ENCODE data around the gene ATP2A2. TPM values are rescaled to one million over a fixed set of nuclear protein-coding genes. Genes with fewer than 3 reads are reported as not detected.
"Not testable (repeated sequence)": the region's sequence is repeated elsewhere in the genome, so short reads cannot be mapped to it uniquely, and the experiment has no call there.

The ATP2A2 gene
- total RNA-seq, 1 donor from 2014 or later: 157 TPM

DNA sequence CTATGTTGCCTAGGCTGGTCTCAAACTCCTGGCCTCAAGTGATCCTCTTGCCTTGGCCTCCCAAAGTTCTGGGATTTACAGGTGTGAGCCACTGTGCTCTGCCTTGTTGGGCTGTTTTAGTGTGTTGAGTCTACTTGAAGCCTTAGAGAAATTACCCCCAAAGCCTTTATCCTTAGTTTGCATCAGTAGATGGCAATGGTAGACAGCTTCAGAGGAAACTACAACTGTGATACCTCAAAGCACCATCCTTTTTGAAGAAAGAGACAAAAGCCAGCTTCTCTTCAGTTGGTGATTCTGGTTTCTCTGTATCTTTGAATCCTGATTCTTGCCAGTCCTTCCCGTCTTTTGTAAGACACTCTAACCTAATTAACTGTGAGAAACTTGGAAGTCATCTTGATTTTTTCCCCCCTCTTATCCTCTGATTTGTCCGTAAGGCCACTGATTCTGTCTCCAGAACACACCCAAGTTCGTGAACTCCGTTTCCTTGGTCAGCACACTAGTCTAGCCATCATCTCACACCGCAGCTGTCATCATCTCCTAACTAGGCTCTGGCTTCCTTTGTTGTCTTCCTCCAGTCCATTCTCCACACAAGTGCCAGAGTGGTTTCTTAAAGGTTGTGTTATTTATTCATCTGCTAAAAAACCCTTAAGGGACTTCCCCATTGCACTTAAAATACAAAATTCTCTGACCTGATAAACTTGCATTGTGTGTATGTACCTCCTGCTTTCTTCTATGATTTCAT, 20.2 kb downstream of the ATP2A2 start:
- DNase-seq (ENCODE audit: low read depth): no peak

DNA sequence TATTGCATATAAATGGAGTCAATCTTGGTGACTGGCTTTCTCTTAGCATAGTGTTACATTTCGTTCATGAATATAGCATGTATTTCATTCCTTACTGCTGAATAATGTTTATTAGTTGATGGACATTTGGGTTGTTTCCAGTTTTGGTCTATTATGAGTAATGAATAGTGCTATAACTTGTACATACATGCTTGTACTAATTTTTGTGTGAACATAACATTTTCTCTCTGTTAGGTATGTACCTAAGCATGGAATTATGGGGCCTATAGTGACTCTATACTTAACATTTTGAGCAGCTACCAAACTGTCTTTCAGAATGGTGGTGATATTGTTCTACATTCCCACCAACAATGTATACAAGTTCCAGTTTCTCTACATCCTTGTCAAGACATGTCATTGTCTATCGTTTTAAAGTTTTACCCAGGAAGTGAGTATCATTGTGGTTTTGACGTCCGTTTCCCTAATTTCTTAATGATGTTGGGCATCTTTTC, 23.1 kb downstream of the ATP2A2 start:
- no peak for DNase-seq (ENCODE audit: low read depth)

DNA sequence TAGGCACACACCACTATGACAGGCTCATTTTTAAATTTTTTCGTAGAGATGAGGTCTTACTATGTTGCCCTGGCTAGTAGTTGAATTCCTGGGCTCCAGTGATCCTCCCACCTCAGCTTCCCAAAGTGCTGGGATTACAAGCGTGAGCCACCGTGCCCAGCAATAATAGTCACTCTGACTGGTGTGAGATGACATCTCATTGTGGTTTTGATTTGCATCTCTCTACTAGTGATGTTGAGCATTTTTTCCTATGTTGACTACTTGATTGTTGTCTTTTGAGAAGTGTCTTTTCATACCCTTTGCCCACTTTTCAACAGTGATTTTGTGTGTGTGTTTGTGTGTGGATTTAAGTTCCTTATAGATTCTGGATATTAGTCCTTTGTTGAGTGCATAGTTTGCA, 26.3 kb downstream of the ATP2A2 start:
- no peak for DNase-seq (ENCODE audit: low read depth)

DNA sequence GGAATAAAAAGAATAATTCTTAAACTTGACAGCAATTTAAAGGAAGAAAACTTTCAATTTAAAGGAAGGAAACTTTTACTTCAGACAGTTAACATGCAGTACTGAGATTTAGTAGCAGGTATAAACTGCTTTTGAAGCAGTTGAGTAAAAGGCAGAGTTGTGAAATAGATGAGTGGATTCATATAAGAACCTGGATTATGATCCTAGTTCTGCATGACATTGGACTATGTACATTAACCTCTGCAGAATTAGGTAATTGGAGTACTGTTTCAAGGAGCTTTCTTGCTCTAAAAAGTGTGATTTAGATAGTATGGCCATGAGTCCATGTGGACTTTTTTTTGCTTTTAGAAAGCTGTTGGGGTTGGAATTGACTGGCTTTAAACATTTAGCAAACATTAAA, 29.7 kb downstream of the ATP2A2 start:
- no peak for DNase-seq (ENCODE audit: low read depth)

DNA sequence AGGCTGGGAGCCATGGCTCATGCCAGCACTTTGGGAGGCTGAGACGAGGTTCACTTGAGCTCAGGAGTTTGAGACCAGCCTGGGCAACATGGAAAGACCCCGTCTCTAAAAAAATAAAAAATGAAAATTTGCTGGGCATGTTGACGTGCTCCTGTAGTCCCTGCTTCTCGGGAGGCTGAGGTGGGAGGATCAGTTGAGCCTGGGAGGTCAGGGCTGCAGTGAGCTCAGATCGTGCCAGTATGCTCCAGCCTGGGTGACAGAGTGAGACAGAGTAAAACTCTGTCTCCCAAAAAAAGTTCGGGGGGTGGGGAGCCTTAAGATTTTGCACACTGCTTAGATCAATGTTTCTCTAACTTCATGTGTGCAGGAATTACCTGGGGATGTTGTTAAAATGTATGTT, 30.9 kb downstream of the ATP2A2 start:
- DNase-seq (ENCODE audit: low read depth): no peak

DNA sequence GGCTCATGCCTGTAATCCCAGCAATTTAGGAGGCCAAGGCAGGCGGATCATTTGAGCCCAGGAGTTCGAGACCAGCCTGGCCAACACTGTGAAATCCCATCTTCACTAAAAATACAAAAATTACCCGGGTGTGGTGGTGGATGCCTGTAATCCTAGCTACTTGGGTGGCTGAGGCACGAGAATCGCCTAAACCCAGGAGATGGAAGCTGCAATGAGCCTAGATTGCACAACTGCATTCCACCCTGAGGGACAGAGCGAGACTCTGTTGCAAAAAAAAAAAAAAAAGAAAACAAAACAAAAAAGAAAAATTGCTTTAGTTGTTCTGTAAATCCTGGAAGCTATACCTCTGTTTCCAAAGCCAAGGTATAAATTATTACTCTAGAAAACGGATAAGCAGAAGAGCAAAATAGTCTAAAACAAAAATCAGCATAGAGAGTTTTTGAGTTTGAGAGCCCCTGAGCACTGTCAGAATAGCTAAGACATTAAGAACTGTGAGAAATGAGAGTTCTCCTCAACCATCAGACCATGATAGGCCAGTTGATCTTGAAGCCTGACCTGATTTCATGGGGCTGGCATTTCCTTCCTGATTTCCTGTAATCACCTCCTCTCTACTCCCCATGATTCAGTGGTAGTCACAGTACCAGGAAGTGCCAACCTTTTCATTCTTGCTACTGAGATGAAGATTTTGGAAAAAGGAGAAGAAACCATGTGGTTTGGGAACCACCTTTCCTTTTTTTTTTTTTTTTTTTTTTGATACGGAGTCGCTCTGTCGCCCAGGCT, 31.7 kb downstream of the ATP2A2 start:
- DNase-seq (ENCODE audit: low read depth): peak; percentile 90

DNA sequence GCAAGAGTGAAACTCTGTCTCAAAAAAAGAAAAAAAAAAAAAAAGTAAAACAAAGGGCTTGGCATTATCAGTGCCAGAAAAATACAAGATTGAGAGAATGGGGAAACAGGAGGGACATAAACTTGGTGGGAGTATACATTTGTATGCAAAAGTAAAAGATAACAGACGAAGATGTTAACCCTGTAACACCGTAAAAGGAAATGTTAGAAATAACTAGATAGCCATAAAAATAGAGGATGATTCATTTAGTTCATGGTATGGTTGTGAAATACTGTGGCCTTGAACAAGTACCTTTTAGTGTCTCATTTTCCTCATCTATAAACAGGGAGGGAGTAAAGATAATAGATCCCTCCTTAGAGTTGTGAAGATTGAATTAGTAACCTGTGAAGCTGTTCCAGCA, 33.3 kb downstream of the ATP2A2 start:
- peak; percentile 89 for DNase-seq (ENCODE audit: low read depth)

DNA sequence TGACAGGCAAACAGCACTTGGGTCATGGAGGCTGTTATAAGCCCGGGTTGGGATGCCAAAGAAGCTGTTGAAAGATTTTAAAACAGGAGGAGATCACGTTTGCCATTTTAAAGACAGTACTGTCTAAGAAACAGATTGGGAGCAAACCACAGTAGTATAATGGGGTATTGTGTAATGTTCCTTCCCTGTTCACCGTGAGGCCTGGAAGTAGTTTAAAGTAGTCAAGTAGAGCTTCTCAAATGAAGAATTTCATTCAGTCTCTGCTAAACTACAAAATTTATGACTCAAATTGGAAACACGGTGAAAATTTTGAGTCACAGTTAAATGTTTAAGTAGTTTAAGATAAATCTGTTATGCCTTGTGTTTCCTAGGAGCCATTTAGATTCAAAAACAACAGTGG, 35.8 kb downstream of the ATP2A2 start:
- peak; percentile 59 for DNase-seq (ENCODE audit: low read depth)

DNA sequence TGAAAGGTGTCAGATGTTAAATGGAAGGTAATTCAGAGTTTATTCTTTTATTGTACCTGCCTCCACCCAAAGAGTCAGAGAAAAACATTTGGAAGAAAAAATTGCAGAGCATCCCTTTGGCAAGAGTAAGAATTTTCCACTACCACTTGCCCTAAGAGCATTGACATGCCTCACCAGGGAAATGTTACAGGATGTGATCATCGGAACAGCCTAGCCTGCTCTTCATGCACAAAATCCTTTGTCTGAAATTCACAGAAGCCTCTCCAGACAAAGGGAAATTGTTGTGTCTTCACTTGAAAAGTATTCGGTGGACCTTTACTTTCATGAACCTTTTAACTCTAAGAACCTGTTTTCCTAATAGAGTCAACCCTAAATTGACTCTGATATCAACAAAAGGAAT, 36.9 kb downstream of the ATP2A2 start:
- peak; percentile 19 for DNase-seq (ENCODE audit: low read depth)

DNA sequence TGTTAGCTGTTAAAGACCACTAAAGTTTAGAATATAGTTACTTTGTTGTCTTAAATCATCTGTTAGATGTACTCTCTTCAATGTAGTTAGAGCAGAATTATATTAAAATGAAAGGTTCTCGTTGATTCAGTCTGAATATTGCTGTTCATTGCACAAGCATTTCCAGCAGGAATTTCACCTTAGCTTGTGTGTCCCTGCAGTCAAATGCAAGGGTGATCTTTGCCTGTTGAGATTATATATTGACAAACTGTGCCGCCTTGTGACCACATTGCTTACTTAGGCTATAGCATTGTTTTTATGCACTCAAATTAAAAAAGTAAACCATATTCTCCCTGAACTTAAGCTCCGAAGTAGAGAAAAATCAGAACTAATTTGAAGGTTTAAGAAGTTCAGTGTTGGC, 39.5 kb downstream of the ATP2A2 start:
- peak; percentile 45 for DNase-seq (ENCODE audit: low read depth)

DNA sequence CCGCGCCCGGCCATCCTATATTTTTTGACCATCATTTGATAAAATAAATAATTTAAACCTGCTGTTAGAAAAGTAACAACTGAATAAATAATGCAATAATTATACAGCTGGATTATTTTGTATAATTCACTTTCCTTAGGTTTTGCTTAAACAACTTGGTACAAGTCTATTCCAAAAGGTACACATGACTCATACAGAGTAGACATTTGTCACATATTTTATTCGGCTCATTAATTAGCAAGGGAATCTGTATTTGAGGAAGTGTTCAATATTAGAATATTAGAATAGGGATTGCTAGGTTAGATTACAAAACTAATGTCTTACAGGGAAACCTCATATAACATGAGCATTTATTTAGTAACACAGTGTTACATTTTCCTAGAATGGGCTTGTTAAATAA, 48.7 kb downstream of the ATP2A2 start:
- peak; percentile 56 for DNase-seq (ENCODE audit: low read depth)

DNA sequence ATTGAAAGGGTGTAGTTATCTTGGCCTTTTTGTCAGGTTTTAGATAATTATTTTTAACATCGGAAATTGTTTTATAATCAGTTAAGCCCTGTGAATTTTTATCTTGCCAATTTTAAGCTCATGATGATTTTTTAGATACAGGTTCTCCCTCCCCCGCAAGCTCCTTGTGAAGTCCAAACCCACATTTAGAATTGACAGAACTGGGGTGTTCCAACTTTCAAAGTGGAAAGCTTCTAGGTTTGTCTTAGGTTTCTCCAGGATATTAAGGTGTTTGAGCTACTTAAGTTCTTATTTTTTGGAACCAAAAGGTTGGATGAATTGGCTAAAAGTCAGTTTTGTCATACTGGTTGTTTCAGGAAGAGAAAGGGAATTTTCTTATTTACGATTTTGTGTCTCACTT, 49.1 kb downstream of the ATP2A2 start:
- no peak for DNase-seq (ENCODE audit: low read depth)

DNA sequence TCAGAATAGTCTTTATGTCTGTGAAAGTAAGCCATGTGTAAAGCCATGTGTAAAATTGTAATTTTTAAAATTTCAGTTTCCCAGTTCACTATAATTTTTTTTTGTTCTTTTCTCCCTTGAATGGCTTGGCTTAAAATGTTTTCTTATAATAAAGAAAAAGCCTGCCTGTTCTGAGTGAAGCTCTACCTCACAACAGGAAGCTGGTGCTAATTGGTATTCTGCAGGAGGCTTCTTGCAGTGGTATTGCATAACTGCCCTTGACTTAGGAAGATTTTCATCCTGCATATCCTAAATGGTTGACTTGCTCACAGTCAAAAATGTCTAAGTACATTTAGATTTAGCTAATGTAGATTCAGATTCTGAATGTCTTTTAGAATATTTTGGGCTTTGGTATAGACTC, 49.5 kb downstream of the ATP2A2 start:
- peak; percentile 81 for DNase-seq (ENCODE audit: low read depth)

DNA sequence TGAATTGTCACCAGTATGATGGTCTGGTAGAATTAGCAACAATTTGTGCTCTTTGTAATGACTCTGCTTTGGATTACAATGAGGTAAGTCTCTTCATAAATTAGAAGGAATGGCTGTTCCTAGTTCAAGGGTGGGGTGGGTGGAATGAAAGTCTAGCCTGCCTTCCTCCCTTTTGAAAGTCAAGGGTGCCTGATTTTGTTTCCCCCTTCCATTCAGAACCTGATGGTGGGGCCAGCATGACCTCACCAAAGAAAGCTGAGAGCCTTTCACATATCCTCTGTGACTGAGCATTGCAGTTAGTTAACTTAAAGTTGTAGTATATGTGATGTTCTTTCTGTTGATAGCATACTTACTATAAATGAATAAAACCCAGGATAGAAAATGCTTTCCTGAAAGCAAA, 52.2 kb downstream of the ATP2A2 start:
- no peak for DNase-seq (ENCODE audit: low read depth)

DNA sequence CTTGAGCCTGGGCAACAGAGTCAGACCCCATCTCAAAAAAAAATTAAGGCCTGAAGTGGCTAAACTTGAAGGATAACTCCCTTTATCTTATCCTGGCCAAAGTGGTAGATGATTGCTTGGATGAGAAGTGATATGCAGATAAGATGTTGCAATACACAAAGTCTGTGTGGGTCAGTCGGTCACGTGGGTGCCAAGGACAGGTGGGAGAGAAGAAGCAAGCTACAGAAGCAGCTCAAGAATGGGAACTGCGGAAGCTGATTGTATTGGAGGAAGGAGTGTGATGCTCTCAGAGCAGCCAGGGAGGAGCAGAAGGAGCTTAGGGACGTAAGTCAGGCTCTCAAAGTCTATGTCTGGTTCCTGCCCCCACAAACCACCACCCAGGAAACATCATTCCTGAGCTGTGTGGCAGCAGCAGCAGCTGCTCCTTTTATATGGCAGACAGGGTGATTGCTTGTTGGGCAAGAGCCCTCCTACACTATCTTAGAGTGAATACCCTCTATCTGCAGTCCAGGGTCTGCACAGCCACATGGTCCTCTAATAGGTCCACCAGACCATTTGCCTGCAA, 54.5 kb downstream of the ATP2A2 start:
- DNase-seq (ENCODE audit: low read depth): no peak

DNA sequence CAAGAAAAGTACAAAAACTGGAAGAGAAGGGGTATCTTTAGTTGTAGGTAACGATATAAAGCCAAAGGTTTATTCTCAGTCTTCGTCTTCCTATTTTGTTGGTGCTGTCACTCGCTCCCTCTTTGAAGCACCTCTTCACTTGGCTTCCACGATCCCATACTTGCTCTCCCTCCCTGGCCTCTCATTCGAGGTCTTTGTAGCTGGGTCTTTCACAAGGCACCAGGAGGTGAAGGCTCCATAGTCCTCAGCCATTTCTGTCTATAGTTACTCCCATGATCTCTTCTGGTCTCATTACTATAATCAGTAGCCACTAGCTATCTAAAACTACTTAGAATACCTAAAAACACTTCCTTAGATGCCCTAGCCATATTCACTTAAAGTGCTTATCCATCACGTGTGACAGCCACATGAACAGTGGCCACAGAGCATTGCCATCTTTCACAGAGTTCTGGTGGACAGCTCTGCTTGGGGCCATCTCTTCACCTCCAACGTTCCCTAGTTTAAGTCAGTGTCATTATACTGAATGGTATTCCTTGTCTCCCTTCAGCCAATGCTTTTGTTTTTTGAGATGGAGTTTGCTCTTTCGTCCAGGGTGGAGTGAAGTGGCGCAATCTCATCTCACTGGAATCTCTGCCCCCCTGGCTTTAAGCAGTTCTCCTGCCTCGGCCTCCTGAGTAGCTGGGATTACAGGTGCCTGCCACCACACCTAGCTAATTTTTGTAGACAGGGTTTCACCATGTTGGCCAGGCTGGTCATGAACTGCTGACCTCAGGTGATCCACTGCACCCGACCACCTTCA, 57.1 kb downstream of the ATP2A2 start:
- no peak for DNase-seq (ENCODE audit: low read depth)

DNA sequence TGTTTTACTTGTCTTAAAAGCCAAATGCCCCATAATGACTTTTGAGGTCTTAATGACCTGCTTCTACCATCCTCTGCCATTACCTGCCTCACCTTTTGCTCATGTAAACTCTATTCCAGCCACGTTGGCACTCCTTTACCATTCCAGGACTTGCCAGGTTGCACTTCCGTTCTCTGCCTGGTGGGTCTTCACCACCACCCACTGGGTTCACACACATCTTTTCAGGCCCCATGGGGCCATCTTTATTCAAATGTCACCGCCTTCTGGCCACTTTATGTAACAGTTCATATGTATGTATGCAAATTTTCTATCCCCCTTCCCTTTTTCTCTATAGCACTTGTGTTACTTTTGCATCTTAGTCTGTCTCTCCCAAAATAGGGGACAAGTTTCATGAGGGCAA, 57.7 kb downstream of the ATP2A2 start:
- DNase-seq (ENCODE audit: low read depth): no peak

DNA sequence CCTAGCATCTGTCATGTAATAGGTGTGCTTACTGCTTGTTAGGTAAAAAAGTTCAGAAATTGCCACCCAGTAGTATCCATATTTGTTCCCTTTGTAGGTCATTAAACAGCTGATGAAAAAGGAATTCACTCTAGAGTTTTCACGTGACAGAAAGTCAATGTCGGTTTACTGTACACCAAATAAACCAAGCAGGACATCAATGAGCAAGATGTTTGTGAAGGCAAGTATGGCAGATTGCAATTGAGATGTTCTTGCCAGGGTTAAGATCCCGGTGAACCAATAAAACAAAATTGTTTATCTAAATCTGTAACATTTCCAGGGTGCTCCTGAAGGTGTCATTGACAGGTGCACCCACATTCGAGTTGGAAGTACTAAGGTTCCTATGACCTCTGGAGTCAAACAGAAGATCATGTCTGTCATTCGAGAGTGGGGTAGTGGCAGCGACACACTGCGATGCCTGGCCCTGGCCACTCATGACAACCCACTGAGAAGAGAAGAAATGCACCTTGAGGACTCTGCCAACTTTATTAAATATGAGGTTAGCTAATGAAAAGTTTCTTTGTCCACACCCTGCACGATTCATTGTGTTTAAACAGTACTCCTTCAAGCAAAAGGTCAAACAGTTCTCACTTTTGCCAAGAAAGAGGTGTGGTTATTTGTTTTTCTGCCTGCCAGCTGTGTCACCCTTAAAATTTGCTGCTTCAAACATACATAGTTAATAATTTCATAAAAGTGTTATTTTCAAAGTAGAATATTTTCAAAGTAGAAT, 58.3 kb downstream of the ATP2A2 start:
- no peak for DNase-seq (ENCODE audit: low read depth)

DNA sequence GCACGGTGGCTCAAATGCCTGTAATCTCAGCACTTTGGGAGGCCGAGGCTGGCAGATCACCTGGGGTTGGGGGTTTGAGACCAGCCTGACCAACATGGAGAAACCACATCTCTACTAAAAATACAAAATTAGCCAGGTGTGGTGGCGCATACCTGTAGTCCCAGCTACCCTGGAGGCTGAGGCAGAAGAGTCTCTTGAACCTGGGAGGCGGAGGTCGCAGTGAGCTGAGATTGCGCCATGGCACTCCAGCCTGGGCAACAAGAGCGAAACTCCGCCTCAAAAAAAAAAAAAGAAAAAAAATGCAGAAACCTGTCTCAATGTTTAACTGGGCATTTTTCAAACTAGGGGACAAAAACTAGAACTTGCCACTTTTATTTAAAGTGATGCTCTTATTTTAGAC, 59.2 kb downstream of the ATP2A2 start:
- not testable (repeated sequence) for DNase-seq (ENCODE audit: low read depth)

DNA sequence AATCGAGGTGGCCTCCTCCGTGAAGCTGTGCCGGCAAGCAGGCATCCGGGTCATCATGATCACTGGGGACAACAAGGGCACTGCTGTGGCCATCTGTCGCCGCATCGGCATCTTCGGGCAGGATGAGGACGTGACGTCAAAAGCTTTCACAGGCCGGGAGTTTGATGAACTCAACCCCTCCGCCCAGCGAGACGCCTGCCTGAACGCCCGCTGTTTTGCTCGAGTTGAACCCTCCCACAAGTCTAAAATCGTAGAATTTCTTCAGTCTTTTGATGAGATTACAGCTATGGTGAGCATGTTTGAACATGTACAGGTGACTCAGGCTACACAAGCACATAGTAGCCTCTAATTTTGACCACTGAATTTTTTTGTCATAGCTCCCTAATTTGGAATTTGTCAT, 59.7 kb downstream of the ATP2A2 start:
- DNase-seq (ENCODE audit: low read depth): no peak

DNA sequence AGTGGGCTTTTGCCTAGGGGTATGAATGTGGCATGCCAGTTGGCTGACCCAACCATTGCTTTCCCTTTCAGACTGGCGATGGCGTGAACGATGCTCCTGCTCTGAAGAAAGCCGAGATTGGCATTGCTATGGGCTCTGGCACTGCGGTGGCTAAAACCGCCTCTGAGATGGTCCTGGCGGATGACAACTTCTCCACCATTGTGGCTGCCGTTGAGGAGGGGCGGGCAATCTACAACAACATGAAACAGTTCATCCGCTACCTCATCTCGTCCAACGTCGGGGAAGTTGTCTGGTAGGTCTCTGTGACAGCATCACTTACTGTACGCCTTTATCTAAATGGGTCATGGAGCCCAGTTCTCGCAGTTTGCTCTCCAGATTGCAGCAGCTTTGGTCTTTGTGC, 61.1 kb downstream of the ATP2A2 start:
- no peak for DNase-seq (ENCODE audit: low read depth)
